HepG2 (cell line): ENCODE data around the gene WDR5B.

Source experiments
- EP300 ChIP-seq, 3 experiments: sonication (generic) in 1 of 3; formaldehyde crosslinking in 1 of 3; IDR thresholded peaks; 2 replicates each; pipeline versions ENCODE4 v1.5.1 to v1.6.1; 2011 to 2020; ENCODE audit warnings: low read depth in 2 of 3, low read length in 2 of 3, borderline replicate concordance in 1 of 3, improper control_type of control experiment in 1 of 3, mild to moderate bottlenecking in 1 of 3, missing genetic modification reagents in 1 of 3, moderate library complexity in 1 of 3
- NFKBIZ ChIP-seq: IDR thresholded peaks from 2 replicates; pipeline ENCODE4 v1.6.1; 2018; ENCODE audit warnings: missing genetic modification reagents, missing compliant biosample characterization
- PITX1 ChIP-seq: sonication (generic); formaldehyde crosslinking; IDR thresholded peaks from 2 replicates; pipeline ENCODE4 v1.5.1; 2020; ENCODE audit warnings: mild to moderate bottlenecking, missing genetic modification reagents
- SATB2 ChIP-seq: sonication (generic); formaldehyde crosslinking; IDR thresholded peaks from 2 replicates; pipeline ENCODE4 v1.5.0; 2020; ENCODE audit warnings: missing genetic modification reagents

DNA sequence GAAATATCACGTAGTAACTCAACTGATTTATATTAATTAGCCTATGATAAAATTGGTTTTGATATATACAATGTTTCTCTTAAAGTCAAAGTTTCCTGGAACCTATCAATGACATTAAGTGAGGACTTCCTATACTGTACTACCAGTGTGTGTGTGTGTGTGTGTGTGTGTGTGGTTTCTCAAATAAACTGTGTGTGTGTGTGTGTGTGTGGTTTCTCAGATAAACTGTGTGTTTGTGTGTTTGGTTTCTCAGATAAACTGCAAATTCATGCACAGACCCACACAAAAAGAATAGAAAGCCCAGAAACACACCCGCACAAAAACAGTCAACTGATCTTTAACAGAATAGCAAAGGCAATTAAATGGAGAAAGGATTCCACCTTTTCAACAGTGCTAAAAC lies 14.5 kb upstream of the WDR5B start:
- TF ChIP-seq EP300 (IDR thresholded peaks at IDR 0.05; ENCODE audit: low read depth in 2 of 2, low read length in 2 of 2), result no peak
- TF ChIP-seq EP300 (CRISPR knock-in tag; IDR thresholded peaks at IDR 0.05; ENCODE audit: borderline replicate concordance), result no peak
- no peak for TF ChIP-seq PITX1 (CRISPR knock-in tag)
- TF ChIP-seq NFKBIZ, result no peak
- TF ChIP-seq SATB2 (CRISPR knock-in tag), result no peak
